Loucy (cell line): ENCODE results near the gene WWOX.
A peak's percentile ranks its signal among the peaks of the same experiment; 100 is the strongest.

Experiments used
- H2AFZ ChIP-seq: fragments of 200-600 bp; sonication (generic); 2 replicates; pipeline ENCODE4 v1.6.0; 2016; ENCODE audit warnings: antibody characterized with exemption, mild to moderate bottlenecking, low read length, moderate library complexity
- H3F3A ChIP-seq: fragments of 200-600 bp; 2 replicates; pipeline ENCODE4 v1.6.0; 2016; ENCODE audit warnings: antibody characterized with exemption, low read depth, mild to moderate bottlenecking
- H3K27me3 ChIP-seq: fragments of 200-600 bp; sonication (generic); 2 replicates; pipeline ENCODE4 v1.6.1; 2014; ENCODE audit warnings: low read length, mild to moderate bottlenecking; ENCODE audit not compliant: insufficient read depth, poor library complexity, severe bottlenecking
- H3K36me3 ChIP-seq: fragments of 200-600 bp; sonication (generic); 2 replicates; pipeline ENCODE4 v1.6.1; 2016; ENCODE audit warnings: low read length; ENCODE audit not compliant: insufficient read depth
- H3K4me1 ChIP-seq: fragments of 200-600 bp; sonication (generic); 2 replicates; pipeline ENCODE4 v1.5.1; 2014; ENCODE audit warnings: low read length, mild to moderate bottlenecking; ENCODE audit not compliant: insufficient read depth, poor library complexity, severe bottlenecking
- H3K4me2 ChIP-seq: fragments of 200-600 bp; sonication (generic); 2 replicates; pipeline ENCODE4 v1.6.0; 2014; ENCODE audit warnings: antibody characterized with exemption, low read length, low read depth, mild to moderate bottlenecking; ENCODE audit not compliant: poor library complexity, severe bottlenecking
- H3K4me3 ChIP-seq: fragments of 200-600 bp; sonication (generic); 2 replicates; pipeline ENCODE4 v1.5.1; 2014; ENCODE audit warnings: low read length, mild to moderate bottlenecking, mixed read lengths; ENCODE audit not compliant: poor library complexity, severe bottlenecking
- H3K79me2 ChIP-seq: fragments of 200-600 bp; sonication (generic); 2 replicates; pipeline ENCODE4 v1.6.1; 2014; ENCODE audit warnings: low read length; ENCODE audit not compliant: insufficient read depth
- H3K9ac ChIP-seq: fragments of 200-600 bp; sonication (generic); 2 replicates; pipeline ENCODE4 v1.6.0; 2014; ENCODE audit warnings: mild to moderate bottlenecking, low read depth, low read length, moderate library complexity; ENCODE audit not compliant: poor library complexity, severe bottlenecking
- H3K9me2 ChIP-seq: fragments of 200-600 bp; sonication (generic); replicated peaks from 2 replicates; pipeline ENCODE4 v1.6.1; 2016; ENCODE audit warnings: low read depth, low read length, mixed read lengths
- H3K9me3 ChIP-seq: fragments of 200-600 bp; sonication (generic); 2 replicates; pipeline ENCODE4 v1.6.1; 2014; ENCODE audit warnings: mild to moderate bottlenecking, antibody characterized with exemption, low read length, low read depth; ENCODE audit not compliant: insufficient read depth
- H4K20me1 ChIP-seq: fragments of 200-600 bp; sonication (generic); 2 replicates; pipeline ENCODE4 v1.6.0; 2014; ENCODE audit warnings: antibody characterized with exemption, low read length, mild to moderate bottlenecking; ENCODE audit not compliant: insufficient read depth, poor library complexity, severe bottlenecking
- CTCF ChIP-seq: fragments of 200-600 bp; sonication (generic); conservative IDR thresholded peaks from 2 replicates; pipeline ENCODE4 v1.5.1; 2014; ENCODE audit warnings: mild to moderate bottlenecking, antibody characterized with exemption, low read length
- EZH2phosphoT487 ChIP-seq: fragments of 200-600 bp; IDR thresholded peaks from 2 replicates; pipeline ENCODE4 v1.6.1; 2018; ENCODE audit warnings: antibody characterized with exemption, mild to moderate bottlenecking, moderate library complexity, borderline replicate concordance

WWOX gene

DNA sequence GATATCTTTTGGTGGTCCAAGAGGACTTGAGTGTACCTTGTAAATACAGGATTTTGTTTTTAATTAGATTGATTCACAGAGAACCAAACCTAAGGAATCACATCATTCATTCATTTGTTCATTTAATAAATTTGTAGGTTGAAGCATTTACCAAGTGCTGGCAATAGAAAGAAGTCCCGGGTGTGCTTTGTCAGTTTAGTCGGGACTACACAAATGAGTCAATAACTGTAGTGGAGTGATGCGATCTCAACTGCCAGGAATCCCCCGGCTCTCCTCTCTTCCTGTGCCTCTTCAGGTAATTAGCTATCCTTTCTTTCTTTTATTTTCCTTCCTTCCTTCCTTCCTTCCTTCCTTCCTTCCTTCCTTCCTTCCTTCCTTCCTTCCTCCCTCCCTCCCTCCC, 1.4 kb upstream of the WWOX start:
- TF ChIP-seq CTCF (no peak), EZH2phosphoT487 (no peak)
- Histone ChIP-seq H3F3A (no peaks in the 10 kb centered on the region), H3K79me2 (peaks cover 26% of the 10 kb centered on the region), H3K27me3 (no peaks in the 10 kb centered on the region), H3K9ac (peak overlapping the region; percentile 78), H3K4me1 (peaks cover 28% of the 10 kb centered on the region), H3K36me3 (no peaks in the 10 kb centered on the region), H2AFZ (no peak overlapping the region), H3K4me3 (no peak overlapping the region), H3K9me2 (no peaks in the 10 kb centered on the region), H4K20me1 (peaks cover 4% of the 10 kb centered on the region), H3K4me2 (no peak overlapping the region), H3K9me3 (peaks cover 6% of the 10 kb centered on the region; the same call in 1 of the 2 replicates)

DNA sequence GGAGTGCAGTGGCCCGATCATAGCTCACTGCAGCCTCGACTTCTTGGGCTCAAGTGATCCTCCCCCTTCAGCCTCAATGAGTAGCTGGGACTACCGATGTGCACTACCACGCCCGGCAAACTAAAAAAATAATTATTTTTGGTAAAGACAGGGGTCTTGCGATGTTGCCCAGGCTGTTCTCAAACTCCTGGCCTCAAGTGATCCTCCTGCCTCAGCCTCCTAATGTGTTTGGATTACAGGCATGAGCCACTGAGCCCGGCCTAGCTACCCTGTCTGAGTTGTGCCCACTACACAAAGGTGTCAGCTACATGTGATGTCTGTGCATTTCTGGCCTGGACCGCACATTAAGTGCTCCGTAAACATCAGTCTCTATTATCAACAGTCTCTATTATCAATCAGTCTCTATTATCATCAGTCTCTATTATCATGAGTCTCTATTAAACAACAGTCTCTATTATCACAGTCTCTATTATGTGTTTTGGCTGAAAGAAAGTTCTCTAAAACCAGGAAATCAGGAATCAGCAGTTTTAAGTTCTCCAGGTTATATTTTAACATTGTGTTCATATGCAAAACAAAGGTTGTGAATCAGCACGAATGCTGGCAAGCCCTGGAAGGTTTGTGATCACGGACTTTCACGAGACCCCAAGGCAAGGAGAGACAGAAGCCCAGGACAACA, 721 bp upstream of the WWOX start:
- Histone ChIP-seq H3K9ac (peak overlapping the region; percentile 78), H3K27me3 (no peaks in the 10 kb centered on the region), H3F3A (no peaks in the 10 kb centered on the region), H3K4me1 (peaks cover 28% of the 10 kb centered on the region), H3K79me2 (peaks cover 26% of the 10 kb centered on the region), H2AFZ (peak overlapping the region; percentile 99), H4K20me1 (peaks cover 4% of the 10 kb centered on the region), H3K36me3 (no peaks in the 10 kb centered on the region), H3K9me2 (no peaks in the 10 kb centered on the region), H3K4me3 (peak overlapping the region; percentile 77), H3K4me2 (peak overlapping the region; percentile 92), H3K9me3 (peaks cover 6% of the 10 kb centered on the region; the same call in 1 of the 2 replicates)
- TF ChIP-seq EZH2phosphoT487 (no peak), CTCF (no peak)

DNA sequence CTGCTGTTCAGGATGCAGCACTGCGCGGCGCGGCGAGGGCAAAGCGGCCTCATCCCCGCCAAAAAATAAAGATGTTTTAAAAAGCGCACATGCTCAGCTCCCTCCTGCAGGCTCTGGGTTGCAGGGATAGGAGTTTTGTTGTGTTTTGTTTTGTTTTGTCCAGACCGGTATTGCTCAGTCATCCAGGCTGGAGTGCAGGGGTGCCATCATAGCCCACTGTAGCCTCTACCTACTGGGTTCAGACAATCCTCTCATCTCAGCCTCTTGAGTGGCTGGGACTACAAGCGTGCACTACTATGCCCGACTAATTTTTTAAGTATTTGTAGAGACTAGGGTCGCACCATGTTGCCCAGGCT, 636 bp downstream of the WWOX start:
- H3K27me3 ChIP-seq = no peaks in the 10 kb centered on the region
- peak overlapping the region; percentile 94 for H2AFZ ChIP-seq
- H3K79me2 ChIP-seq = peaks cover 26% of the 10 kb centered on the region
- H3K4me2 ChIP-seq = peak overlapping the region; percentile 75
- no peaks in the 10 kb centered on the region for H3K36me3 ChIP-seq
- H3K4me1 ChIP-seq = peaks cover 28% of the 10 kb centered on the region
- peaks cover 4% of the 10 kb centered on the region for H4K20me1 ChIP-seq
- peaks cover under 1% of the 10 kb centered on the region; the same call in 1 of the 2 replicates for H3K9me3 ChIP-seq
- H3K4me3 ChIP-seq = peak overlapping the region; percentile 77
- H3K9me2 ChIP-seq = no peaks in the 10 kb centered on the region
- TF ChIP-seq EZH2phosphoT487 = no peak
- peak; percentile 8 for TF ChIP-seq CTCF
- peak overlapping the region; percentile 76 for H3K9ac ChIP-seq
- no peaks in the 10 kb centered on the region for H3F3A ChIP-seq
